GM18867 (cell line): Measurements from ENCODE around the gene CASK.

Experiments
- ATAC-seq: cut with Tn5 transposase; IDR thresholded peaks from one replicate; pipeline ENCODE4 v1.9.1; 2021; ENCODE audit warnings: mild to moderate bottlenecking, moderate library complexity; ENCODE audit not compliant: unreplicated experiment

The CASK gene

DNA sequence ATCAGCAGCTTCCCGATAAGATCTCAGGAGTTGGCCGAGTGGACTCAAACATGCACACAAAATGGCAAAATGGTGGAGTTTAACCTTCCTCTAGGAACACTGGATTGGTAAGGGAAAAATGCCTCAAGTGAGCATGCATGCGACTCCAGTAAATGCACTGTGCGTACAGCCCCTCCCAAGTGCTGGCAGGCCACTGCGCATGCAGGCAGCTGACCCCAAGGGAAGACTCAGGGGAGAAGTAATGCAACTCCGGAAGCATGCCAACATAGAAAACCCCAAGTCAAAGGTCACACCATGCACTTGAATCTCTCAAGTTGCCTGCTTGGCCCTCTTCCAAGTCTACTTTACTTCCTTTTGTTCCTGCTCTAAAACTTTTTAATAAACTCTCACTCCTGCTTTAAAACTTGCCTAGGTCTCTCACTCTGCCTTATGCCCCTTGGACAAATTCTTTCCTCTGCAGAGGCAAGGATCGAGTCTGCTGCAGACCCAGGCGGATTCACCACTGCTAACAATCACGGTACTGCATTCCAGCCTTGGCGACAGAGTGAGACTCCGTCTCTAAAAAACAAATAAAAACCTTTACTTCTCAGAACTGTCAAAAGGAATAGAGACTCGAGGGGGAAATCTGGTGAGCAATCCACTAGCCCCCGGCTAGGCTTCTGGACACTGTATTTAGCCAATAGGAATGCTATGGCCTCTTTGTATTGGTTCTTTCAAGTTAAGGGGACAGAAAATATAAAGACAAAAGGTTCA, 442.7 kb downstream of the CASK start:
- ATAC-seq: no peak

DNA sequence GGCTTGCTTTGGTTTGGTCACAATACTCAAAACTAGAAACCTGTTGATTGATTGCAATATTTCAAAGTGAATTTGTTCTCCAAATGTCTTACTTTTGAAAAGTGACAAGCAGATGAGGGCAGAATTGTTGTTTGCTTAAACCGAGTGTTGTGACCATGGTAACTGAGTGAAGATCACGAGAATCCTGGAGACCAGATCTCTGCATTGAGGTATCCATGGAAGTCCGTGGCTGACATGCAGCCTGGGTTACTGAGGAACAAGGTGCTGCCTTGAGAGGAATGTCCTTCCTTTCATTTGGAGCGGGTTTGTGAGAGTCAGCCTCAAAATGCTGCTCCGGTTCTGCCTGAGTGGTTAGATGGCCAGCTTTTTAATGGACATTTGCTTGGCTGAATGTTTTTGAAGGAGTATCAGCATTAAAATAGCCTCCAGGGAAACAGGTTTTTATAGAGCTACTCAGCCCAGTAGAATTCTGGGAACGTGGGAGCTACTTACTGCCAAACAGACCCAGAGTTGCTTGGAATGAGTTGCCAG, 444.9 kb downstream of the CASK start:
- ATAC-seq: no peak

- no peak for ATAC-seq
These were observed 447.6 kb downstream of the CASK start for GRCh38 chrX:41475591-41476241.

- no peak for ATAC-seq
These were observed 448.2 kb downstream of the CASK start for GRCh38 chrX:41475191-41475590.

DNA sequence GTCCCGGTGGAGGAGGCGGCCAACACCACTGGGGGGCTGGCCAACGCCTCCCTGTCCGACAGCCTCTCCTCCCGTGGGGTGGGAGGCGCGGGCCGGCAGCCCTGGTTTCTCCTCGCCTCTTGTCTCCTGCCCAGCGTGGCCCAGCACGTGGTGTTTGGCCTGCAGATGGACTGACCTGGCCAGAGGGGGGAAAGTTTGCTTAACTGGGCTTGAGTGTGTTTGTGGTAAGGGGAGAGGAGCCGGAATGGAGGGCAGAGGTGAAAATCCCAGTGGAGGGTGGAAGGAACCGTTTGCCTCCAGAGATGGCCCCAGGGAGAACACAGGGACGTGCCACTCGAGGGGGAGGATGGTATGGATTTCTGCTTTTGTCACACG, 448.6 kb downstream of the CASK start:
- no peak for ATAC-seq

DNA sequence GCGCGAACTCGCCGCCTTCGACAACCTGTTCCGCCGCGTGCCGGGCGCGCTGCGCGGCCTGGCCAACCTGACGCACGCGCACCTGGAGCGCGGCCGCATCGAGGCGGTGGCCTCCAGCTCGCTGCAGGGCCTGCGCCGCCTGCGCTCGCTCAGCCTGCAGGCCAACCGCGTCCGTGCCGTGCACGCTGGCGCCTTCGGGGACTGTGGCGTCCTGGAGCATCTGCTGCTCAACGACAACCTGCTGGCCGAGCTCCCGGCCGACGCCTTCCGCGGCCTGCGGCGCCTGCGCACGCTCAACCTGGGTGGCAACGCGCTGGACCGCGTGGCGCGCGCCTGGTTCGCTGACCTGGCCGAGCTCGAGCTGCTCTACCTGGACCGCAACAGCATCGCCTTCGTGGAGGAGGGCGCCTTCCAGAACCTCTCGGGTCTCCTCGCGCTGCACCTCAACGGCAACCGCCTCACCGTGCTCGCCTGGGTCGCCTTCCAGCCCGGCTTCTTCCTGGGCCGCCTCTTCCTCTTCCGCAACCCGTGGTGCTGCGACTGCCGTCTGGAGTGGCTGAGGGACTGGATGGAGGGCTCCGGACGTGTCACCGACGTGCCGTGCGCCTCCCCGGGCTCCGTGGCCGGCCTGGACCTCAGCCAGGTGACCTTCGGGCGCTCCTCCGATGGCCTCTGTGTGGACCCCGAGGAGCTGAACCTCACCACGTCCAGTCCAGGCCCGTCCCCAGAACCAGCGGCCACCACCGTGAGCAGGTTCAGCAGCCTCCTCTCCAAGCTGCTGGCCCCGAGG, 449.2 kb downstream of the CASK start:
- no peak for ATAC-seq

GRCh38 chrX:41472231-41472815, 451.0 kb downstream of the CASK start:
- no peak for ATAC-seq

DNA sequence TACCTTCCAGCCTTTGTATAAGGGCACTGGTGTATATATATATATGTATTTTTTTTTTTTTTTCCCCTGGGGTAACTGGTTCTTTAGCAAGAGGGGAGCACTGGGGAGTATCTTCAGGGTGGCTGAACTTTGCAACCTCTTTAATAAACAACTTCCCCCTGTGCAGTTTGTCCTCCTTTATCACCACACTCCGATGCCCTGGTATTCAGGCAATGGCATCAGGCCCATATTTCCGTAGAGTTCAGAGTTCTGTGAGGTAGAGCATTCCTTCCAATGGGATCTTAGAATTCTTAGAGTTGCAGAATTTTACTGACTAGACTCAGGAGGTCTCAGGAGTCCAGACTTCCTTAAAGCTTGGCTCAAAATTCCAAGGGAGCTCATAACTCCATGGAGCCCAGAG, 451.6 kb downstream of the CASK start:
- ATAC-seq: no peak

- no peak for ATAC-seq
These were observed 452.6 kb downstream of the CASK start for GRCh38 chrX:41470706-41471105.

GRCh38 chrX:41468647-41469323, 454.6 kb downstream of the CASK start:
- no peak for ATAC-seq
